Body of pancreas (tissue), 4 donors: ENCODE measurements around the gene ZGPAT. TPM values are rescaled to one million over a fixed set of nuclear protein-coding genes. Genes with fewer than 3 reads are reported as not detected.
"Not testable (repeated sequence)": the region's sequence is repeated elsewhere in the genome, so short reads cannot be mapped to it uniquely, and the experiment has no call there.

Source experiments
- ATAC-seq: fragments of 150-250 bp; one replicate; pipeline ENCODE4 v1.9.1; 2016
- DNase-seq, 4 donors: peaks; one replicate each; pipeline ENCODE4 v3.0.0-alpha.2; 2019
- H3K27ac ChIP-seq, 4 donors: fragments of 200-600 bp; sonication (generic); 1 replicate in 3 of 4; 2 replicates in 1 of 4; pipeline versions ENCODE4 v1.5.1 to v1.6.1; 2016 to 2019; ENCODE audit warnings: mild to moderate bottlenecking in 1 of 4, mixed read lengths in 1 of 4, moderate library complexity in 1 of 4
- H3K27me3 ChIP-seq, 2 donors: fragments of 200-600 bp; sonication (generic); one replicate each; pipeline ENCODE4 v1.6.0; 2016; ENCODE audit warnings: mild to moderate bottlenecking in 1 of 2
- H3K36me3 ChIP-seq, 2 donors: fragments of 200-600 bp; sonication (generic); replicated peaks in 1 of 2; 2 replicates each; pipeline ENCODE4 v1.5.1; 2016; ENCODE audit warnings: low read depth in 2 of 2; ENCODE audit not compliant: insufficient read depth in 1 of 2
- H3K4me1 ChIP-seq: fragments of 200-600 bp; sonication (generic); one replicate; pipeline ENCODE4 v1.6.0; 2016
- H3K4me3 ChIP-seq, 2 donors: fragments of 200-600 bp; sonication (generic); 1 replicate in 1 of 2; 2 replicates in 1 of 2; pipeline ENCODE4 v1.5.1; 2016 to 2019
- H3K9me3 ChIP-seq, 3 donors: fragments of 200-600 bp; sonication (generic); 1 replicate in 2 of 3; 2 replicates in 1 of 3; pipeline ENCODE4 v1.5.1; 2016
- POLR2A ChIP-seq, 3 donors: fragments of 450-650 bp; IDR thresholded peaks; one replicate each; pipeline ENCODE4 v1.6.1; 2016; ENCODE audit warnings: antibody characterized with exemption in 3 of 3, mild to moderate bottlenecking in 2 of 3
- WGBS, 2 donors: methylation state at CpG; one replicate each; pipeline ENCODE4 v1.1.5; 2017; 5-methylcytosine and 5-hydroxymethylcytosine counted together
- intact Hi-C: fragments of 100-400 bp; cut with DNase I; formaldehyde crosslinking; loops from one replicate; pipeline ENCODE4 v1.15.1; 2023
- total RNA-seq, 2 donors: library from RNA; depleted of rRNA; stranded (reverse); fragments of >200 nt; gene quantifications; one replicate each; pipeline ENCODE4 v1.1.0, GENCODE V29; 2016
- TF ChIP-seq, protein P1 (sequence below), 7 experiments: fragments of 450-650 bp in 4 of 7; fragments of 200-600 bp in 3 of 7; sonication (generic) in 3 of 7; IDR thresholded peaks; one replicate each; pipeline ENCODE4 v1.5.1; 2016 to 2019; ENCODE audit warnings: antibody characterized with exemption in 7 of 7

Gene ZGPAT
- total RNA-seq, 2 donors from 2014 or later = 16.6 to 53.1 TPM

DNA sequence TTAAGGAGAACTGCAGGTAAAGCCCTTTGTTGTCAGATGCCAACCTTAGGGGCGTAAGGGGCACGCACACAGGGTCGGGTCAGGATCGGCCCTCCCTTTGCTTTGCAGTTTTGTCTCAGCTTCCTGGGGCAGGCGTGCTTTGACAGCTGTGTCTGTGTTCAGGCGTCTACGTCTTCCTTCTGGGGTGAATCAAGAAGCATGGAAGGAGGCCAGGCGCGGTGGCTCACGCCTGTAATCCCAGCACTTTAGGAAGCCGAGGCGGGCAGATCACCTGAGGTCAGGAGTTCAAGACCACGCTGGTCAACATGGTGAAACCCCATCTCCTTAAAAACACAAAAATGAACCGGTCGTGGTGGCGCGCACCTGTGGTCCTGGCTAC lies 1.3 kb downstream of the ZGPAT start:
- intact Hi-C loops = no loop called here
- DNase-seq = no peak

GRCh38 chr20:63711085-63711645 lies 3.3 kb downstream of the ZGPAT start:
- Histone ChIP-seq H3K9me3 (no peaks in the 10 kb centered on the region), H3K27ac (no peak overlapping the region), H3K4me1 (peaks cover 21% of the 10 kb centered on the region), H3K4me3 (no peak overlapping the region), H3K36me3 (peaks cover 0 to 7% of the 10 kb centered on the region in 2 donors), H3K27me3 (no peaks in the 10 kb centered on the region)
- intact Hi-C loops = no loop called here
- ATAC-seq (no peak), DNase-seq (no peak)
- WGBS, 2 donors = 77 to 78% methylated on average over 12 of the region's 12 CpGs
- TF ChIP-seq POLR2A (IDR thresholded peaks at IDR 0.05) = no peak
- TF ChIP-seq, protein P1, sequence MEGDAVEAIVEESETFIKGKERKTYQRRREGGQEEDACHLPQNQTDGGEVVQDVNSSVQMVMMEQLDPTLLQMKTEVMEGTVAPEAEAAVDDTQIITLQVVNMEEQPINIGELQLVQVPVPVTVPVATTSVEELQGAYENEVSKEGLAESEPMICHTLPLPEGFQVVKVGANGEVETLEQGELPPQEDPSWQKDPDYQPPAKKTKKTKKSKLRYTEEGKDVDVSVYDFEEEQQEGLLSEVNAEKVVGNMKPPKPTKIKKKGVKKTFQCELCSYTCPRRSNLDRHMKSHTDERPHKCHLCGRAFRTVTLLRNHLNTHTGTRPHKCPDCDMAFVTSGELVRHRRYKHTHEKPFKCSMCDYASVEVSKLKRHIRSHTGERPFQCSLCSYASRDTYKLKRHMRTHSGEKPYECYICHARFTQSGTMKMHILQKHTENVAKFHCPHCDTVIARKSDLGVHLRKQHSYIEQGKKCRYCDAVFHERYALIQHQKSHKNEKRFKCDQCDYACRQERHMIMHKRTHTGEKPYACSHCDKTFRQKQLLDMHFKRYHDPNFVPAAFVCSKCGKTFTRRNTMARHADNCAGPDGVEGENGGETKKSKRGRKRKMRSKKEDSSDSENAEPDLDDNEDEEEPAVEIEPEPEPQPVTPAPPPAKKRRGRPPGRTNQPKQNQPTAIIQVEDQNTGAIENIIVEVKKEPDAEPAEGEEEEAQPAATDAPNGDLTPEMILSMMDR (IDR thresholded peaks at IDR 0.05) = no peak

More for the DNA sequence above, 1.3 kb downstream of the ZGPAT start:
- WGBS, 2 donors = 90 to 91% methylated on average over 13 to 15 of the region's 17 CpGs
- H3K4me1 ChIP-seq = peaks cover 24% of the 10 kb centered on the region
- no peak for ATAC-seq
- H3K27ac ChIP-seq = no peak overlapping the region
- no peaks in the 10 kb centered on the region for H3K27me3 ChIP-seq
- H3K9me3 ChIP-seq = no peaks in the 10 kb centered on the region
- H3K4me3 ChIP-seq = no peak overlapping the region
- peaks cover 0 to 10% of the 10 kb centered on the region in 2 donors for H3K36me3 ChIP-seq
- TF ChIP-seq, protein P1 (IDR thresholded peaks at IDR 0.05) = no peak
- TF ChIP-seq POLR2A (IDR thresholded peaks at IDR 0.05) = no peak

DNA sequence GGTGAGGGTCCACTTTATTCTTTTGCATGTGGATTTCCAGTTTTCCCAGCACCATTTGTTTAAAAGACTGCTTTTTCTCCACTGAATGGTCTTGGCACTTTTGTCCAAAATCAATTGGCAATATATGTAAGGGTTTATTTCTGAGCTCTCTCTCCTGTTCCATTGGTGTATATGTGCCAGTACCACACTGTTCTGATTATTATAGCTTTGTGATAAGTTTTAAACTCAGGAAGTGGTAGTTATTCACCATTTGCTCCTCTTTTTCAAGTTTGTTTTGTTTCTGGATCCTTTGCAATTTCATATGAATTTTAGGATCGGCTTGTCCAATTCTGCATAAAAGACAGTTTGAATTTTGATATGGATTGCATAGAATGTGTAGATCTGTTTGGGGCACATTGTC lies 4.4 kb downstream of the ZGPAT start:
- H3K36me3 ChIP-seq = peaks cover 0 to 7% of the 10 kb centered on the region in 2 donors
- H3K27ac ChIP-seq = no peak overlapping the region
- H3K27me3 ChIP-seq = no peaks in the 10 kb centered on the region
- H3K9me3 ChIP-seq = no peaks in the 10 kb centered on the region
- WGBS, 2 donors = 95 to 100% methylated on average over 1 of the region's 1 CpG
- H3K4me3 ChIP-seq = no peak overlapping the region
- TF ChIP-seq, protein P1 (IDR thresholded peaks at IDR 0.05) = no peak
- no peak for TF ChIP-seq POLR2A (IDR thresholded peaks at IDR 0.05)
- ATAC-seq (no peak), DNase-seq (no peak)
- intact Hi-C loops = no loop called here
- H3K4me1 ChIP-seq = peaks cover 12% of the 10 kb centered on the region

DNA sequence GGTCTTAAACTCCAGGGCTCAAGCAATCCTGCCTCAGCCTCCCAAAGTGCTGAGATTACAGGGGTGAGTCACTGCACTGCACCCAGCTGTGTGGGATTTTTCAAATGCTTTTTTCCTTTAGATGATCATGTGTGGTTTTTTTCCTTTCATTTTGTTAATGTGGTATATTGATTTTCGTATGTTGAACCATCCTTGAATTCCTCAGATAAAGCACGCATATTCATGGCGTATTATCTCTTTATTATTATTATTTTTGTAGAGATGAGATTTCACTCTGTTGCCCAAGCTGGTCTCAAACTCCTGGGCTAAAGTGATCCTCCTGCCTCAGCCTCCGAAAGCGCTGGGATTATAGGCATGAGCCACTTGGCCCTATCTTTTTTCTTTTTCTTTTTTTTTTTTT lies 7.0 kb downstream of the ZGPAT start:
- Histone ChIP-seq H3K9me3 (peaks cover 0 to 4% (median 0%) of the 10 kb centered on the region in 3 donors), H3K4me1 (no peaks in the 10 kb centered on the region), H3K27me3 (no peaks in the 10 kb centered on the region), H3K4me3 (no peak overlapping the region), H3K27ac (no peak overlapping the region), H3K36me3 (peaks cover 0 to 7% of the 10 kb centered on the region in 2 donors)
- 98 to 100% methylated on average over 5 of the region's 5 CpGs for WGBS, 2 donors
- no peak for DNase-seq
- TF ChIP-seq, protein P1 (IDR thresholded peaks at IDR 0.05) = no peak
- TF ChIP-seq POLR2A (IDR thresholded peaks at IDR 0.05) = no peak
- intact Hi-C loops = no loop called here
- no peak for ATAC-seq

DNA sequence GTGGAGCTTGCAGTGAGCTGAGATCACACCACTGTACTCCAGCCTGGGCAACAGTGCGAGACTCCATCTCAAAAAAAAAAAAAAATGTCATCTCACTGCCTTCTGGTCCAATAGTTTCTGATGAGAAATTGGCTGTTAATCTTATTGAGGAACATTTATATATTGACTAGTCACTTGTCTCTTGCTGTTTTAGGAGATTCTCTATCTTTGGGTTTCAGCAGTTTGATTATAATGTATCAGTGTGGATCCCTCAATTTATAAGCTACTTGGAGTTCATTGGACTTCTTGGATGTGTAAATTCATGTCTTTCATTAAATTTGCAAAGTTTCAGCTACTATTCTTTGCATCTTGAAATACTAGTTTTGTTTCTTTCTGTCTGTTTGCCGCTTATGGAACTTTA lies 11.2 kb downstream of the ZGPAT start:
- 93 to 100% methylated on average over 2 of the region's 2 CpGs for WGBS, 2 donors
- no peak for ATAC-seq
- H3K36me3 ChIP-seq = peaks cover 0 to 4% of the 10 kb centered on the region in 2 donors

GRCh38 chr20:63722967-63723622 lies 15.3 kb downstream of the ZGPAT start:
- H3K9me3 ChIP-seq = not testable (repeated sequence)

More for the DNA sequence above, 11.2 kb downstream of the ZGPAT start:
- Histone ChIP-seq H3K27me3 (no peaks in the 10 kb centered on the region), H3K9me3 (peaks cover 0 to 4% (median 0%) of the 10 kb centered on the region in 3 donors), H3K4me1 (no peaks in the 10 kb centered on the region), H3K4me3 (no peak overlapping the region), H3K27ac (no peak overlapping the region)
- DNase-seq = no peak
- TF ChIP-seq POLR2A (IDR thresholded peaks at IDR 0.05) = no peak
- TF ChIP-seq, protein P1 (IDR thresholded peaks at IDR 0.05) = no peak
- intact Hi-C loops = no loop called here

GRCh38 chr20:63730189-63730733 lies 22.4 kb downstream of the ZGPAT start:
- not testable (repeated sequence) for DNase-seq, H3K27ac ChIP-seq, H3K9me3 ChIP-seq, H3K36me3 ChIP-seq, H3K27me3 ChIP-seq, ATAC-seq, H3K4me3 ChIP-seq
- H3K4me1 ChIP-seq = peaks cover 11% of the 10 kb centered on the region
- WGBS, 2 donors = 89 to 95% methylated on average over 18 of the region's 18 CpGs
- intact Hi-C loops = loop anchor here (10.0 kb wide), 1 partner anchor 75 kb away; the partner anchor contains the start of genes RTEL1 and STMN3

More at GRCh38 chr20:63722967-63723622, 15.3 kb downstream of the ZGPAT start:
- 85 to 91% methylated on average over 2 of the region's 2 CpGs for WGBS, 2 donors
- H3K4me1 ChIP-seq, ATAC-seq, H3K4me3 ChIP-seq, intact Hi-C loops, DNase-seq, H3K27me3 ChIP-seq, H3K36me3 ChIP-seq, H3K27ac ChIP-seq: not testable (repeated sequence)
